ENCODE data around the gene NUP62.

GRCh38 chr19:49875177-49875576, 54.1 kb downstream of the NUP62 start:
- TF ChIP-seq, protein P1, sequence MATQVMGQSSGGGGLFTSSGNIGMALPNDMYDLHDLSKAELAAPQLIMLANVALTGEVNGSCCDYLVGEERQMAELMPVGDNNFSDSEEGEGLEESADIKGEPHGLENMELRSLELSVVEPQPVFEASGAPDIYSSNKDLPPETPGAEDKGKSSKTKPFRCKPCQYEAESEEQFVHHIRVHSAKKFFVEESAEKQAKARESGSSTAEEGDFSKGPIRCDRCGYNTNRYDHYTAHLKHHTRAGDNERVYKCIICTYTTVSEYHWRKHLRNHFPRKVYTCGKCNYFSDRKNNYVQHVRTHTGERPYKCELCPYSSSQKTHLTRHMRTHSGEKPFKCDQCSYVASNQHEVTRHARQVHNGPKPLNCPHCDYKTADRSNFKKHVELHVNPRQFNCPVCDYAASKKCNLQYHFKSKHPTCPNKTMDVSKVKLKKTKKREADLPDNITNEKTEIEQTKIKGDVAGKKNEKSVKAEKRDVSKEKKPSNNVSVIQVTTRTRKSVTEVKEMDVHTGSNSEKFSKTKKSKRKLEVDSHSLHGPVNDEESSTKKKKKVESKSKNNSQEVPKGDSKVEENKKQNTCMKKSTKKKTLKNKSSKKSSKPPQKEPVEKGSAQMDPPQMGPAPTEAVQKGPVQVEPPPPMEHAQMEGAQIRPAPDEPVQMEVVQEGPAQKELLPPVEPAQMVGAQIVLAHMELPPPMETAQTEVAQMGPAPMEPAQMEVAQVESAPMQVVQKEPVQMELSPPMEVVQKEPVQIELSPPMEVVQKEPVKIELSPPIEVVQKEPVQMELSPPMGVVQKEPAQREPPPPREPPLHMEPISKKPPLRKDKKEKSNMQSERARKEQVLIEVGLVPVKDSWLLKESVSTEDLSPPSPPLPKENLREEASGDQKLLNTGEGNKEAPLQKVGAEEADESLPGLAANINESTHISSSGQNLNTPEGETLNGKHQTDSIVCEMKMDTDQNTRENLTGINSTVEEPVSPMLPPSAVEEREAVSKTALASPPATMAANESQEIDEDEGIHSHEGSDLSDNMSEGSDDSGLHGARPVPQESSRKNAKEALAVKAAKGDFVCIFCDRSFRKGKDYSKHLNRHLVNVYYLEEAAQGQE (IDR thresholded peaks at IDR 0.05), result no peak
- no peak for TF ChIP-seq CTCF (IDR thresholded peaks at IDR 0.05; ENCODE audit: low read depth, low read length, missing input control)
- no peak for TF ChIP-seq YY1 (IDR thresholded peaks at IDR 0.05)
- no peak for TF ChIP-seq RAD21 (IDR thresholded peaks at IDR 0.05)
- TF ChIP-seq SP1 (IDR thresholded peaks at IDR 0.05), result no peak
- TF ChIP-seq ATF3 (IDR thresholded peaks at IDR 0.05), result no peak
